HepG2 (cell line): ENCODE data around the gene ACSBG1. TPM values are rescaled to one million over a fixed set of nuclear protein-coding genes. Genes with fewer than 3 reads are reported as not detected.

Experiments
- ELF1 ChIP-seq: sonication (generic); formaldehyde crosslinking; IDR thresholded peaks from 2 replicates; pipeline ENCODE4 v1.4.0; 2020; ENCODE audit warnings: missing genetic modification reagents
- HNRNPL ChIP-seq: fragments of 200-400 bp; formaldehyde crosslinking; IDR thresholded peaks from 2 replicates; pipeline ENCODE4 v1.6.1; 2017; ENCODE audit warnings: mild to moderate bottlenecking, low read depth, low read length
- KLF12 ChIP-seq: sonication (generic); formaldehyde crosslinking; IDR thresholded peaks from 2 replicates; pipeline ENCODE4 v1.4.0; 2020; ENCODE audit warnings: missing genetic modification reagents, borderline replicate concordance
- KMT2B ChIP-seq: IDR thresholded peaks from 2 replicates; pipeline ENCODE4 v1.6.1; 2016; ENCODE audit warnings: missing genetic modification reagents, missing compliant biosample characterization
- MAZ ChIP-seq, 2 experiments: sonication (generic) in 1 of 2; formaldehyde crosslinking in 1 of 2; IDR thresholded peaks; 2 replicates each; pipeline versions ENCODE4 v1.5.0 to v1.6.1; 2012 to 2020; ENCODE audit warnings: low read depth in 2 of 2, mild to moderate bottlenecking in 2 of 2, borderline replicate concordance in 1 of 2, improper control_type of control experiment in 1 of 2, low read length in 1 of 2, missing genetic modification reagents in 1 of 2, moderate library complexity in 1 of 2
- NFE2L2 ChIP-seq: fragments of 150-350 bp; IDR thresholded peaks from 2 replicates; pipeline ENCODE4 v1.6.1; 2014; ENCODE audit warnings: low read length
- THYN1 ChIP-seq: sonication (generic); formaldehyde crosslinking; IDR thresholded peaks from 2 replicates; pipeline ENCODE4 v1.8.1; 2023; ENCODE audit warnings: low read depth, mild to moderate bottlenecking, moderate library complexity, missing genetic modification reagents, borderline replicate concordance
- ZNF331 ChIP-seq: sonication (generic); formaldehyde crosslinking; IDR thresholded peaks from 2 replicates; pipeline ENCODE4 v1.4.0; 2020; ENCODE audit warnings: missing genetic modification reagents
- ZNF878 ChIP-seq: sonication (generic); formaldehyde crosslinking; IDR thresholded peaks from 2 replicates; pipeline ENCODE4 v1.8.1; 2023; ENCODE audit warnings: mild to moderate bottlenecking, missing genetic modification reagents, moderate library complexity
- polyA plus RNA-seq, 8 experiments: library from polyadenylated mRNA; depleted of rRNA in 3 of 8; stranded (reverse) in 7 of 8; unstranded in 1 of 8; fragments of >200 nt; fragmentation: Illumina TruSeq in 4 of 8; extraction: Trizol in 4 of 8; gene quantifications; 2 replicates each; pipeline versions ENCODE4 v1.2.1 to v1.2.3, GENCODE V29; 2011 to 2016; ENCODE audit warnings: low read depth in 4 of 8, missing spikeins in 1 of 8, mixed read lengths in 1 of 8; ENCODE audit not compliant: insufficient read depth in 1 of 8
- total RNA-seq, 5 experiments: library from RNA; depleted of rRNA; stranded (reverse); fragments of >200 nt; fragmentation: Illumina TruSeq; extraction: Trizol; gene quantifications; 2 replicates each; pipeline ENCODE4 v1.2.3, GENCODE V29; 2016; ENCODE audit warnings: low read depth in 1 of 5
- TF ChIP-seq, protein P1 (sequence below), 2 experiments: sonication (generic) in 1 of 2; formaldehyde crosslinking in 1 of 2; IDR thresholded peaks; 2 replicates each; pipeline versions ENCODE4 v1.6.1 to v1.9.0; 2014 to 2022; ENCODE audit warnings: antibody characterized with exemption in 1 of 2, borderline replicate concordance in 1 of 2, inconsistent platforms in 1 of 2, low read depth in 1 of 2, missing genetic modification reagents in 1 of 2
- TF ChIP-seq, protein P2 (sequence below): sonication (generic); formaldehyde crosslinking; IDR thresholded peaks from 2 replicates; pipeline ENCODE4 v1.5.0; 2020; ENCODE audit warnings: mild to moderate bottlenecking, missing genetic modification reagents
- TF ChIP-seq, protein P3 (sequence below): sonication (generic); formaldehyde crosslinking; IDR thresholded peaks from 2 replicates; pipeline ENCODE4 v1.5.1; 2020; ENCODE audit warnings: mild to moderate bottlenecking, missing genetic modification reagents
- TF ChIP-seq, protein P4 (sequence below): sonication (generic); formaldehyde crosslinking; IDR thresholded peaks from 2 replicates; pipeline ENCODE4 v1.4.0; 2020; ENCODE audit warnings: missing genetic modification reagents, borderline replicate concordance

ACSBG1 gene
- total and polyA plus RNA-seq, 2 of the 13 experiments (the other 11 are each of a cell fraction or from before 2014, with no cell fraction given): 0.35 to 0.81 TPM

DNA sequence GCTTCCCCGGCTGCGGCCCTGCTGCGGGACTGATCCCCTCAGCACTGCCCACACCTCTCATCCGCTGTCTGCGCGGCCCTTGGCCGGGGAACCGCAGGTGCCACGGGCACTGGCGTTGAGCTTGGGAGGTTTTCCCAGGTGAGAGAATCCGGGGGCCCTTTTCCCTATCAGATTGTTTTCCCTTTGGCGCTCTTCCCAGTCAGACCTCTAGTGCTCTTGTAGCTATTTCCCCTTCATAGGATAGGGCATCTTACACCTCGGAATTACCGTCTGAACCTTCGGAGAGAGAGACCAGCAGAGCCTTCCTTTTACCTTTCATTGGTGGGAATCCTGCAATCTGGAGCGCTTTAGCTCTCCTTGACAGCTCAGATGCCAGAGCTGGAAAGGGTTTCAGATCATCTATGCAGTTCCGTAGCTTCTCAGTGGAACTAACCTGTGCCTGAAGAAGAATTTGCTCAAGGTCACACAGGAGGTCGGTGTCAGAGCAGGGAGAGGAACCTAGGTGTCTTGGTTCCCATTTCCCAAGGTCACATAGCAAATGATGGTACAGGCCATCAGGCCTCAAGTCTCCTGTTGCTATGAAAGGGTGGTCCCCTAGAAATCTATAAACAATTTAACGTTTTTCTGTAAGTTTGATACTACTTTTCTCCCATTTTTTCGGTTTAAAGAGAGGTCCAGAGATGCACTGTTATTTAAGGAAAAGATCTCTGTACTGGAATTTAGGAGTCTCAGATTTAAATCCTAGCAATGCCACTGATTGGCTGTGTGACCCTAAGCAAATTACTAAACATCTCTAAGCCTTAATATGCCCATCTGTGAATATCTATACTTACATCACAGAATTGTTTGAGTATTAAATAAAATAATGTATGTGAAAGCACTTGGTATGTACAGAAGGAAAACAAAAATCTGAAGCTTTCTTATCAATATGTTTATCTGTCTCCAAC, 84.3 kb downstream of the ACSBG1 start (continued):
- TF ChIP-seq, protein P1, sequence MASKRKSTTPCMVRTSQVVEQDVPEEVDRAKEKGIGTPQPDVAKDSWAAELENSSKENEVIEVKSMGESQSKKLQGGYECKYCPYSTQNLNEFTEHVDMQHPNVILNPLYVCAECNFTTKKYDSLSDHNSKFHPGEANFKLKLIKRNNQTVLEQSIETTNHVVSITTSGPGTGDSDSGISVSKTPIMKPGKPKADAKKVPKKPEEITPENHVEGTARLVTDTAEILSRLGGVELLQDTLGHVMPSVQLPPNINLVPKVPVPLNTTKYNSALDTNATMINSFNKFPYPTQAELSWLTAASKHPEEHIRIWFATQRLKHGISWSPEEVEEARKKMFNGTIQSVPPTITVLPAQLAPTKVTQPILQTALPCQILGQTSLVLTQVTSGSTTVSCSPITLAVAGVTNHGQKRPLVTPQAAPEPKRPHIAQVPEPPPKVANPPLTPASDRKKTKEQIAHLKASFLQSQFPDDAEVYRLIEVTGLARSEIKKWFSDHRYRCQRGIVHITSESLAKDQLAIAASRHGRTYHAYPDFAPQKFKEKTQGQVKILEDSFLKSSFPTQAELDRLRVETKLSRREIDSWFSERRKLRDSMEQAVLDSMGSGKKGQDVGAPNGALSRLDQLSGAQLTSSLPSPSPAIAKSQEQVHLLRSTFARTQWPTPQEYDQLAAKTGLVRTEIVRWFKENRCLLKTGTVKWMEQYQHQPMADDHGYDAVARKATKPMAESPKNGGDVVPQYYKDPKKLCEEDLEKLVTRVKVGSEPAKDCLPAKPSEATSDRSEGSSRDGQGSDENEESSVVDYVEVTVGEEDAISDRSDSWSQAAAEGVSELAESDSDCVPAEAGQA (IDR thresholded peaks at IDR 0.05; ENCODE audit: low read depth): no peak
- TF ChIP-seq, protein P1 (CRISPR knock-in tag; IDR thresholded peaks at IDR 0.05; ENCODE audit: borderline replicate concordance): no peak
- TF ChIP-seq, protein P2, sequence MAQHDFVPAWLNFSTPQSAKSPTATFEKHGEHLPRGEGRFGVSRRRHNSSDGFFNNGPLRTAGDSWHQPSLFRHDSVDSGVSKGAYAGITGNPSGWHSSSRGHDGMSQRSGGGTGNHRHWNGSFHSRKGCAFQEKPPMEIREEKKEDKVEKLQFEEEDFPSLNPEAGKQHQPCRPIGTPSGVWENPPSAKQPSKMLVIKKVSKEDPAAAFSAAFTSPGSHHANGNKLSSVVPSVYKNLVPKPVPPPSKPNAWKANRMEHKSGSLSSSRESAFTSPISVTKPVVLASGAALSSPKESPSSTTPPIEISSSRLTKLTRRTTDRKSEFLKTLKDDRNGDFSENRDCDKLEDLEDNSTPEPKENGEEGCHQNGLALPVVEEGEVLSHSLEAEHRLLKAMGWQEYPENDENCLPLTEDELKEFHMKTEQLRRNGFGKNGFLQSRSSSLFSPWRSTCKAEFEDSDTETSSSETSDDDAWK (CRISPR knock-in tag): no peak
- 0 out of 2 replicates have a peak, but pooled peaks have one; percentile 12 for TF ChIP-seq ELF1
- TF ChIP-seq MAZ (IDR thresholded peaks at IDR 0.05; ENCODE audit: borderline replicate concordance, low read depth, low read length): no peak
- TF ChIP-seq MAZ (CRISPR knock-in tag; IDR thresholded peaks at IDR 0.05; ENCODE audit: low read depth): 0 out of 2 replicates have a peak, but pooled peaks have one; percentile 5
- TF ChIP-seq NFE2L2: no peak
- TF ChIP-seq KMT2B (CRISPR knock-in tag): 0 out of 2 replicates have a peak, but pooled peaks have one; percentile 10
- no peak for TF ChIP-seq THYN1 (CRISPR knock-in tag)
- no peak for TF ChIP-seq ZNF878 (CRISPR knock-in tag)
- TF ChIP-seq ZNF331 (CRISPR knock-in tag): 0 out of 2 replicates have a peak, but pooled peaks have one; percentile 10
- TF ChIP-seq, protein P3, sequence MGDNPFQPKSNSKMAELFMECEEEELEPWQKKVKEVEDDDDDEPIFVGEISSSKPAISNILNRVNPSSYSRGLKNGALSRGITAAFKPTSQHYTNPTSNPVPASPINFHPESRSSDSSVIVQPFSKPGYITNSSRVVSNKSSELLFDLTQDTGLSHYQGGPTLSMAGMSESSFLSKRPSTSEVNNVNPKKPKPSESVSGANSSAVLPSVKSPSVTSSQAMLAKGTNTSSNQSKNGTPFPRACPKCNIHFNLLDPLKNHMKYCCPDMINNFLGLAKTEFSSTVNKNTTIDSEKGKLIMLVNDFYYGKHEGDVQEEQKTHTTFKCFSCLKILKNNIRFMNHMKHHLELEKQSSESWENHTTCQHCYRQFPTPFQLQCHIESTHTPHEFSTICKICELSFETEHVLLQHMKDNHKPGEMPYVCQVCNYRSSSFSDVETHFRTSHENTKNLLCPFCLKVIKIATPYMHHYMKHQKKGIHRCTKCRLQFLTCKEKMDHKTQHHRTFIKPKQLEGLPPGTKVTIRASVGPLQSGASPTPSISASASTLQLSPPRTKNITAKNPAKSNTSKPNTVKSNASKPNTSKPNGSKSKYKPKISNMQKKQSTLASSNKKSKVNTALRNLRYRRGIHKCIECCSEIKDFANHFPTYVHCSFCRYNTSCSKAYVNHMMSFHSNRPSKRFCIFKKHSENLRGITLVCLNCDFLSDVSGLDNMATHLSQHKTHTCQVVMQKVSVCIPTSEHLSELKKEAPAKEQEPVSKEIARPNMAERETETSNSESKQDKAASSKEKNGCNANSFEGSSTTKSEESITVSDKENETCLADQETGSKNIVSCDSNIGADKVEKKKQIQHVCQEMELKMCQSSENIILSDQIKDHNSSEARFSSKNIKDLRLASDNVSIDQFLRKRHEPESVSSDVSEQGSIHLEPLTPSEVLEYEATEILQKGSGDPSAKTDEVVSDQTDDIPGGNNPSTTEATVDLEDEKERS (CRISPR knock-in tag): no peak
- TF ChIP-seq, protein P4, sequence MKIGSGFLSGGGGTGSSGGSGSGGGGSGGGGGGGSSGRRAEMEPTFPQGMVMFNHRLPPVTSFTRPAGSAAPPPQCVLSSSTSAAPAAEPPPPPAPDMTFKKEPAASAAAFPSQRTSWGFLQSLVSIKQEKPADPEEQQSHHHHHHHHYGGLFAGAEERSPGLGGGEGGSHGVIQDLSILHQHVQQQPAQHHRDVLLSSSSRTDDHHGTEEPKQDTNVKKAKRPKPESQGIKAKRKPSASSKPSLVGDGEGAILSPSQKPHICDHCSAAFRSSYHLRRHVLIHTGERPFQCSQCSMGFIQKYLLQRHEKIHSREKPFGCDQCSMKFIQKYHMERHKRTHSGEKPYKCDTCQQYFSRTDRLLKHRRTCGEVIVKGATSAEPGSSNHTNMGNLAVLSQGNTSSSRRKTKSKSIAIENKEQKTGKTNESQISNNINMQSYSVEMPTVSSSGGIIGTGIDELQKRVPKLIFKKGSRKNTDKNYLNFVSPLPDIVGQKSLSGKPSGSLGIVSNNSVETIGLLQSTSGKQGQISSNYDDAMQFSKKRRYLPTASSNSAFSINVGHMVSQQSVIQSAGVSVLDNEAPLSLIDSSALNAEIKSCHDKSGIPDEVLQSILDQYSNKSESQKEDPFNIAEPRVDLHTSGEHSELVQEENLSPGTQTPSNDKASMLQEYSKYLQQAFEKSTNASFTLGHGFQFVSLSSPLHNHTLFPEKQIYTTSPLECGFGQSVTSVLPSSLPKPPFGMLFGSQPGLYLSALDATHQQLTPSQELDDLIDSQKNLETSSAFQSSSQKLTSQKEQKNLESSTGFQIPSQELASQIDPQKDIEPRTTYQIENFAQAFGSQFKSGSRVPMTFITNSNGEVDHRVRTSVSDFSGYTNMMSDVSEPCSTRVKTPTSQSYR (CRISPR knock-in tag): no peak
- no peak for TF ChIP-seq HNRNPL
- no peak for TF ChIP-seq KLF12 (CRISPR knock-in tag)
